ENCODE results near the gene LY6G5C. TPM values are rescaled to one million over a fixed set of nuclear protein-coding genes. Genes with fewer than 3 reads are reported as not detected.

LY6G5C gene
- total RNA-seq, 1 experiment from 2014 or later, result 1.7 TPM

GRCh38 chr6:31693535-31693934, 12.7 kb upstream of the LY6G5C start:
- BruUV-seq (replicated peaks), result no TSS peak
- no peak overlapping the region for H2AFZ ChIP-seq (ENCODE audit: low read depth, low read length, poor library complexity, severe bottlenecking)

More at GRCh38 chr6:31693535-31693934, 12.7 kb upstream of the LY6G5C start:
- Histone ChIP-seq H3K27ac (ENCODE audit: low read depth, low read length) (no peak overlapping the region), H3K4me1 (ENCODE audit: control insufficient read depth in 1 of 2, insufficient read depth in 2 of 2, low read length in 2 of 2) (peaks cover 11 to 16% of the 10 kb centered on the region in 2 experiments), H3K36me3 (ENCODE audit: control insufficient read depth in 1 of 2, insufficient read depth in 2 of 2, low read length in 2 of 2) (peaks cover 16 to 17% of the 10 kb centered on the region in 2 experiments; a peak in 3 of 4 replicates), H3K4me3 (replicated peaks in 1 of 2; ENCODE audit: low read depth in 1 of 2, low read length in 2 of 2) (no peak overlapping the region), H3K4me2 (ENCODE audit: low read length) (no peak overlapping the region), H4K20me1 (ENCODE audit: insufficient read depth) (no peaks in the 10 kb centered on the region), H3K9me2 (ENCODE audit: insufficient read depth) (no peaks in the 10 kb centered on the region), H3K27me3 (ENCODE audit: insufficient read depth, low read length) (no peaks in the 10 kb centered on the region), H3K79me2 (ENCODE audit: insufficient read depth, low read length) (no peaks in the 10 kb centered on the region), H3K9me3 (ENCODE audit: control insufficient read depth in 1 of 2, insufficient read depth in 1 of 2, low read depth in 1 of 2, low read length in 2 of 2) (no peaks in the 10 kb centered on the region), H3K9ac (ENCODE audit: low read length) (no peak overlapping the region)
- DNase-seq (ENCODE audit: low read depth, low spot score), result no peak
- no peak for TF ChIP-seq CEBPB (IDR thresholded peaks at IDR 0.05; ENCODE audit: low read depth)
- no peak for TF ChIP-seq ATF3 (IDR thresholded peaks at IDR 0.05)
- no peak for TF ChIP-seq RAD21 (IDR thresholded peaks at IDR 0.05; ENCODE audit: low read depth)
- TF ChIP-seq CTCF (IDR thresholded peaks at IDR 0.05 in 2 of 3, conservative IDR thresholded peaks at IDR 0.05 in 1 of 3; ENCODE audit: borderline replicate concordance in 1 of 3, insufficient read depth in 1 of 3, low read depth in 2 of 3, low read length in 2 of 3), result no peak
- no peak for TF ChIP-seq JUND (IDR thresholded peaks at IDR 0.05)
- no peak for TF ChIP-seq TCF7L2 (IDR thresholded peaks at IDR 0.05; ENCODE audit: borderline replicate concordance, extremely low read depth, insufficient read depth, insufficient read length)
- TF ChIP-seq SP1 (IDR thresholded peaks at IDR 0.05; ENCODE audit: low read depth), result no peak
- TF ChIP-seq FOSL1 (IDR thresholded peaks at IDR 0.05; ENCODE audit: low read depth), result no peak
- TF ChIP-seq YY1 (IDR thresholded peaks at IDR 0.05; ENCODE audit: extremely low read depth, insufficient replicate concordance, low read depth, low read length), result no peak
- TF ChIP-seq ZNF274 (IDR thresholded peaks at IDR 0.05; ENCODE audit: low read depth, low read length), result no peak
- TF ChIP-seq ZFX (IDR thresholded peaks at IDR 0.05), result no peak
- no peak for TF ChIP-seq POLR2AphosphoS5 (IDR thresholded peaks at IDR 0.05; ENCODE audit: low read depth, low read length)
- intact Hi-C loops (cut with micrococcal nuclease), result no loop called here
- CTCF ChIA-PET, result interaction anchor here (0.7 kb wide), 1 partner anchor 76 kb away, joined by 3 read pairs; no protein-coding TSS in a partner anchor
- RAD21 ChIA-PET (ENCODE audit: low non-redundant PET in 1 of 2, low total read pairs in 2 of 2, uncharacterized antibody in 2 of 2, unreplicated experiment in 2 of 2), result no interaction called here
- ATAC-seq, result no peak
- POLR2A ChIA-PET, result no interaction called here
